ENCODE measurements around the gene SERPINI2.

SERPINI2 gene

GRCh38 chr3:167473863-167474262 lies at the start of gene SERPINI2:
SERPINI2 (minus strand) TSS chr3:167474042; CDS start chr3:167471834, 2,208 bp downstream.
- Histone ChIP-seq H3K9me3 (ENCODE audit: severe bottlenecking) (no peaks in the 10 kb centered on the region), H3K4me1 (ENCODE audit: insufficient read depth, poor library complexity, severe bottlenecking) (no peaks in the 10 kb centered on the region), H3K27ac (ENCODE audit: poor library complexity, severe bottlenecking) (no peak within 1 kb of the TSS), H3K27me3 (ENCODE audit: insufficient read depth, poor library complexity, severe bottlenecking) (peaks cover 8% of the 10 kb centered on the region), H3K36me3 (ENCODE audit: low read depth) (no peaks in the 10 kb centered on the region), H3K4me3 (ENCODE audit: severe bottlenecking) (no peak within 1 kb of the TSS)
- DNase-seq (ENCODE audit: low spot score) (no peak), ATAC-seq (ENCODE audit: low read depth) (no peak)
- no peak for TF ChIP-seq CTCF (IDR thresholded peaks at IDR 0.05; ENCODE audit: poor library complexity, severe bottlenecking)

- no peaks in the 10 kb centered on the region for H3K4me1 ChIP-seq (ENCODE audit: insufficient read depth, poor library complexity, severe bottlenecking)
- H3K4me3 ChIP-seq (ENCODE audit: severe bottlenecking), result no peak overlapping the region
- no peak overlapping the region for H3K27ac ChIP-seq (ENCODE audit: poor library complexity, severe bottlenecking)
- H3K27me3 ChIP-seq (ENCODE audit: insufficient read depth, poor library complexity, severe bottlenecking), result no peaks in the 10 kb centered on the region
- H3K9me3 ChIP-seq (ENCODE audit: severe bottlenecking), result no peaks in the 10 kb centered on the region
- no peak for ATAC-seq (ENCODE audit: low read depth)
- no peak for TF ChIP-seq CTCF (IDR thresholded peaks at IDR 0.05; ENCODE audit: poor library complexity, severe bottlenecking)
- DNase-seq (ENCODE audit: low spot score), result no peak
- no peaks in the 10 kb centered on the region for H3K36me3 ChIP-seq (ENCODE audit: low read depth)
Measured at GRCh38 chr3:167521006-167521355, 47.1 kb upstream of the SERPINI2 start.

GRCh38 chr3:167520266-167521005 lies 46.6 kb upstream of the SERPINI2 start:
- H3K27ac ChIP-seq (ENCODE audit: poor library complexity, severe bottlenecking), result no peak overlapping the region
- no peak overlapping the region for H3K4me3 ChIP-seq (ENCODE audit: severe bottlenecking)
- no peaks in the 10 kb centered on the region for H3K4me1 ChIP-seq (ENCODE audit: insufficient read depth, poor library complexity, severe bottlenecking)
- no peaks in the 10 kb centered on the region for H3K36me3 ChIP-seq (ENCODE audit: low read depth)
- no peak for TF ChIP-seq CTCF (IDR thresholded peaks at IDR 0.05; ENCODE audit: poor library complexity, severe bottlenecking)
- no peak for DNase-seq (ENCODE audit: low spot score)
- no peaks in the 10 kb centered on the region for H3K9me3 ChIP-seq (ENCODE audit: severe bottlenecking)
- no peaks in the 10 kb centered on the region for H3K27me3 ChIP-seq (ENCODE audit: insufficient read depth, poor library complexity, severe bottlenecking)
- no peak for ATAC-seq (ENCODE audit: low read depth)

- no peaks in the 10 kb centered on the region for H3K9me3 ChIP-seq (ENCODE audit: severe bottlenecking)
- no peaks in the 10 kb centered on the region for H3K27me3 ChIP-seq (ENCODE audit: insufficient read depth, poor library complexity, severe bottlenecking)
- no peak for TF ChIP-seq CTCF (IDR thresholded peaks at IDR 0.05; ENCODE audit: poor library complexity, severe bottlenecking)
- DNase-seq (ENCODE audit: low spot score) (no peak), ATAC-seq (ENCODE audit: low read depth) (no peak)
- no peaks in the 10 kb centered on the region for H3K4me1 ChIP-seq (ENCODE audit: insufficient read depth, poor library complexity, severe bottlenecking)
- no peaks in the 10 kb centered on the region for H3K36me3 ChIP-seq (ENCODE audit: low read depth)
- no peak overlapping the region for H3K27ac ChIP-seq (ENCODE audit: poor library complexity, severe bottlenecking)
- no peak overlapping the region for H3K4me3 ChIP-seq (ENCODE audit: severe bottlenecking)
Measured at GRCh38 chr3:167507954-167508353, 34.1 kb upstream of the SERPINI2 start.

GRCh38 chr3:167502401-167502800 lies 28.6 kb upstream of the SERPINI2 start:
- ATAC-seq (ENCODE audit: low read depth), result no peak
- H3K27me3 ChIP-seq (ENCODE audit: insufficient read depth, poor library complexity, severe bottlenecking), result no peaks in the 10 kb centered on the region
- DNase-seq (ENCODE audit: low spot score), result no peak
- no peaks in the 10 kb centered on the region for H3K36me3 ChIP-seq (ENCODE audit: low read depth)
- H3K4me3 ChIP-seq (ENCODE audit: severe bottlenecking), result no peak overlapping the region
- TF ChIP-seq CTCF (IDR thresholded peaks at IDR 0.05; ENCODE audit: poor library complexity, severe bottlenecking), result no peak
- no peak overlapping the region for H3K27ac ChIP-seq (ENCODE audit: poor library complexity, severe bottlenecking)
- no peaks in the 10 kb centered on the region for H3K9me3 ChIP-seq (ENCODE audit: severe bottlenecking)
- H3K4me1 ChIP-seq (ENCODE audit: insufficient read depth, poor library complexity, severe bottlenecking), result no peaks in the 10 kb centered on the region
